ENCODE data around the gene ETV4.
A peak's percentile ranks its signal among the peaks of the same experiment; 100 is the strongest.
"Not testable (repeated sequence)": the region's sequence is repeated elsewhere in the genome, so short reads cannot be mapped to it uniquely, and the experiment has no call there.

Gene ETV4

GRCh38 chr17:43521389-43521788 lies 24.8 kb downstream of the ETV4 start:
- Histone ChIP-seq H3K9ac (ENCODE audit: insufficient read length) (no peak overlapping the region), H3K27ac (no peak overlapping the region), H3K36me3 (ENCODE audit: insufficient read depth, low read length) (peaks cover 75% of the 10 kb centered on the region), H3K9me3 (ENCODE audit: low read depth, low read length) (no peaks in the 10 kb centered on the region), H3K4me3 (no peak overlapping the region)
- no peak for DNase-seq (ENCODE audit: low read depth, low spot score)
- no peak for TF ChIP-seq POLR2AphosphoS5 (IDR thresholded peaks at IDR 0.05; ENCODE audit: borderline replicate concordance, low read depth, low read length)

- no peak overlapping the region for H3K4me3 ChIP-seq
- DNase-seq (ENCODE audit: low read depth, low spot score) = no peak
- H3K9me3 ChIP-seq (ENCODE audit: low read depth, low read length) = no peaks in the 10 kb centered on the region
- TF ChIP-seq EZH2 (IDR thresholded peaks at IDR 0.05) (no peak), POLR2AphosphoS5 (IDR thresholded peaks at IDR 0.05; ENCODE audit: borderline replicate concordance, low read depth, low read length) (no peak), FOXP2 (optimal IDR thresholded peaks at IDR 0.05; ENCODE audit: control extremely low read depth, extremely low read length, insufficient read depth) (no peak)
- peaks cover 70% of the 10 kb centered on the region for H3K36me3 ChIP-seq (ENCODE audit: insufficient read depth, low read length)
- H3K9ac ChIP-seq (ENCODE audit: insufficient read length) = no peak overlapping the region
- H3K27ac ChIP-seq = no peak overlapping the region
Observed at GRCh38 chr17:43517615-43518386, 28.3 kb downstream of the ETV4 start.

- no peak for DNase-seq (ENCODE audit: low read depth, low spot score)
- Histone ChIP-seq H3K9ac (ENCODE audit: insufficient read length) (no peak overlapping the region), H3K4me3 (no peak overlapping the region), H3K27ac (no peak overlapping the region), H3K36me3 (ENCODE audit: insufficient read depth, low read length) (peaks cover 68% of the 10 kb centered on the region), H3K9me3 (ENCODE audit: low read depth, low read length) (no peaks in the 10 kb centered on the region)
- no peak for TF ChIP-seq EZH2 (IDR thresholded peaks at IDR 0.05)
- no peak for TF ChIP-seq FOXP2 (optimal IDR thresholded peaks at IDR 0.05; ENCODE audit: control extremely low read depth, extremely low read length, insufficient read depth)
- no peak for TF ChIP-seq POLR2AphosphoS5 (IDR thresholded peaks at IDR 0.05; ENCODE audit: borderline replicate concordance, low read depth, low read length)
Observed at GRCh38 chr17:43517161-43517560, 29.0 kb downstream of the ETV4 start.

GRCh38 chr17:43515656-43516055 lies 30.5 kb downstream of the ETV4 start:
- no peak overlapping the region for H3K9ac ChIP-seq (ENCODE audit: insufficient read length)
- no peaks in the 10 kb centered on the region for H3K9me3 ChIP-seq (ENCODE audit: low read depth, low read length)
- H3K4me3 ChIP-seq = no peak overlapping the region
- H3K27ac ChIP-seq = no peak overlapping the region
- TF ChIP-seq POLR2AphosphoS5 (IDR thresholded peaks at IDR 0.05; ENCODE audit: borderline replicate concordance, low read depth, low read length) (no peak), EZH2 (IDR thresholded peaks at IDR 0.05) (no peak), FOXP2 (optimal IDR thresholded peaks at IDR 0.05; ENCODE audit: control extremely low read depth, extremely low read length, insufficient read depth) (no peak)
- peaks cover 56% of the 10 kb centered on the region for H3K36me3 ChIP-seq (ENCODE audit: insufficient read depth, low read length)
- DNase-seq (ENCODE audit: low read depth, low spot score) = no peak

GRCh38 chr17:43511199-43511598 lies 34.9 kb downstream of the ETV4 start:
- not testable (repeated sequence) for DNase-seq (ENCODE audit: low read depth, low spot score); H3K4me3 ChIP-seq; H3K27ac ChIP-seq; H3K9ac ChIP-seq (ENCODE audit: insufficient read length); H3K9me3 ChIP-seq (ENCODE audit: low read depth, low read length)
- peaks cover 53% of the 10 kb centered on the region for H3K36me3 ChIP-seq (ENCODE audit: insufficient read depth, low read length)

- not testable (repeated sequence) for H3K4me3 ChIP-seq; H3K27ac ChIP-seq; H3K9me3 ChIP-seq (ENCODE audit: low read depth, low read length); DNase-seq (ENCODE audit: low read depth, low spot score); H3K9ac ChIP-seq (ENCODE audit: insufficient read length)
- peaks cover 55% of the 10 kb centered on the region for H3K36me3 ChIP-seq (ENCODE audit: insufficient read depth, low read length)
Observed at GRCh38 chr17:43509440-43509839, 36.7 kb downstream of the ETV4 start.

- no peak for TF ChIP-seq POLR2AphosphoS5 (IDR thresholded peaks at IDR 0.05; ENCODE audit: borderline replicate concordance, low read depth, low read length)
- no peak for TF ChIP-seq FOXP2 (optimal IDR thresholded peaks at IDR 0.05; ENCODE audit: control extremely low read depth, extremely low read length, insufficient read depth)
- no peak for TF ChIP-seq EZH2 (IDR thresholded peaks at IDR 0.05)
- H3K36me3 ChIP-seq (ENCODE audit: insufficient read depth, low read length) = peaks cover 45% of the 10 kb centered on the region
- DNase-seq (ENCODE audit: low read depth, low spot score) = no peak
- H3K9ac ChIP-seq (ENCODE audit: insufficient read length) = no peak overlapping the region
- H3K4me3 ChIP-seq = no peak overlapping the region
- peak overlapping the region; percentile 45; the same call in 1 of the 2 replicates for H3K27ac ChIP-seq
- H3K9me3 ChIP-seq (ENCODE audit: low read depth, low read length) = no peaks in the 10 kb centered on the region
Observed at GRCh38 chr17:43490621-43491020, 55.5 kb downstream of the ETV4 start.

- Histone ChIP-seq H3K9ac (ENCODE audit: insufficient read length) (peak within 1 kb of the TSS; percentile 96), H3K9me3 (ENCODE audit: low read depth, low read length) (no peaks in the 10 kb centered on the region), H3K36me3 (ENCODE audit: insufficient read depth, low read length) (no peaks in the 10 kb centered on the region), H3K27ac (peak within 1 kb of the TSS; percentile 72), H3K4me3 (peak within 1 kb of the TSS; percentile 99)
- peak; percentile 97 for DNase-seq (ENCODE audit: low read depth, low spot score)
- no peak for TF ChIP-seq EZH2 (IDR thresholded peaks at IDR 0.05)
- TF ChIP-seq POLR2AphosphoS5 (IDR thresholded peaks at IDR 0.05; ENCODE audit: borderline replicate concordance, low read depth, low read length) = peak; percentile 83
- TF ChIP-seq FOXP2 (optimal IDR thresholded peaks at IDR 0.05; ENCODE audit: control extremely low read depth, extremely low read length, insufficient read depth) = peak; percentile 48
Observed at GRCh38 chr17:43483674-43484551, 62.2 kb downstream of the ETV4 start, which contains the start of gene DHX8. Gene DHX8 (plus strand): TSS chr17:43483975. CDS start chr17:43484038, 63 bp downstream.
